K562 (cell line): ENCODE measurements around the gene TNRC6B. TPM values are rescaled to one million over a fixed set of nuclear protein-coding genes. Genes with fewer than 3 reads are reported as not detected.

Experiments
- ATAC-seq: fragments of 200-7000 bp; cut with Tn5 transposase; 3 replicates; pipeline ENCODE4 v1.9.1; 2020; ENCODE audit warnings: moderate library complexity
- BruUV-seq: library from RNA; stranded (reverse); fragments of 400-500 nt; replicated peaks from 2 replicates; lab custom pipeline; 2021; lab: Mats Ljungman, UMichigan
- CTCF ChIA-PET: fragments of 300-600 bp; formaldehyde crosslinking; extraction: SDS; loops from one replicate; lab custom pipeline; 2021; ENCODE audit warnings: low intra/inter-chr PET ratio; lab: Yijun Ruan, JAX
- POLR2A ChIA-PET: fragments of 300-600, 350-650 bp; sonication (Branson Sonifier 250); formaldehyde crosslinking; extraction: SDS; loops from one replicate; lab custom pipeline; 2021; ENCODE audit warnings: antibody characterized with exemption, inconsistent platforms; lab: Yijun Ruan, JAX
- DNase-seq, 4 experiments: peaks; one replicate each; pipeline versions ENCODE4 v3.0.0 to v3.0.0-alpha.2; 2011 to 2018; ENCODE audit warnings: low spot score in 3 of 4, mixed read lengths in 3 of 4; ENCODE audit errors: extremely low read depth in 1 of 4
- FAIRE-seq: peaks from 2 replicates; lab custom pipeline; 2011; peaks lifted over from hg19 to GRCh38; lab: Jason Lieb, UNC
- H2AFZ ChIP-seq: 2 replicates; pipeline ENCODE4 v1.6.0; 2011; ENCODE audit warnings: low read depth, low read length, control low read depth, inconsistent platforms
- H3K27ac ChIP-seq: fragments of 200-600 bp; 3 replicates; pipeline ENCODE4 v1.8.0; 2011; ENCODE audit warnings: low read depth, mild to moderate bottlenecking, control low read depth, inconsistent platforms, low read length, moderate library complexity, mixed read lengths; ENCODE audit errors: extremely low read depth
- H3K27me3 ChIP-seq, 2 experiments: fragments of 300-600 bp in 1 of 2; 2 replicates in 1 of 2; 3 replicates in 1 of 2; pipeline versions ENCODE4 v1.6.0 to v1.8.0; 2011; ENCODE audit warnings: inconsistent platforms in 2 of 2, low read length in 2 of 2, mild to moderate bottlenecking in 1 of 2, mixed read lengths in 1 of 2, moderate library complexity in 1 of 2; ENCODE audit not compliant: control insufficient read depth in 2 of 2, insufficient read depth in 2 of 2
- H3K36me3 ChIP-seq: fragments of 300-600 bp; 3 replicates; pipeline ENCODE4 v1.8.0; 2011; ENCODE audit warnings: mild to moderate bottlenecking, low read length, inconsistent platforms; ENCODE audit not compliant: control insufficient read depth, insufficient read depth
- H3K4me1 ChIP-seq, 2 experiments: fragments of 200-600 bp in 1 of 2; replicated peaks in 1 of 2; 2 replicates in 1 of 2; 3 replicates in 1 of 2; pipeline versions ENCODE4 v1.5.1 to v1.8.0; 2011; ENCODE audit warnings: inconsistent platforms in 2 of 2, low read length in 2 of 2, mild to moderate bottlenecking in 1 of 2, mixed read lengths in 1 of 2, moderate library complexity in 1 of 2; ENCODE audit not compliant: control insufficient read depth in 2 of 2, insufficient read depth in 2 of 2
- H3K4me2 ChIP-seq: 2 replicates; pipeline ENCODE4 v1.6.1; 2011; ENCODE audit warnings: low read length, control low read depth, inconsistent platforms, mixed read lengths; ENCODE audit not compliant: insufficient read depth
- H3K4me3 ChIP-seq: fragments of 200-600 bp; sonication (generic), shearing (Covaris generic); 2 replicates; pipeline ENCODE4 v1.5.1; 2016; ENCODE audit warnings: control low read depth, inconsistent platforms
- H3K79me2 ChIP-seq: fragments of 200-600 bp; 3 replicates; pipeline ENCODE4 v1.8.0; 2011; ENCODE audit warnings: low read length, inconsistent platforms; ENCODE audit not compliant: control insufficient read depth, insufficient read depth
- H3K9ac ChIP-seq, 2 experiments: 2 replicates each; pipeline versions ENCODE4 v1.6.0 to v1.6.1; 2011; ENCODE audit warnings: low read depth in 2 of 2, low read length in 2 of 2, control low read depth in 1 of 2, inconsistent platforms in 1 of 2, mild to moderate bottlenecking in 1 of 2, mixed read lengths in 1 of 2; ENCODE audit not compliant: insufficient read depth in 1 of 2
- H3K9me1 ChIP-seq: one replicate; pipeline ENCODE4 v1.6.0; 2011; ENCODE audit warnings: inconsistent platforms, mild to moderate bottlenecking, low read length, moderate library complexity; ENCODE audit not compliant: control insufficient read depth, insufficient read depth
- H3K9me3 ChIP-seq: replicated peaks from 2 replicates; pipeline ENCODE4 v1.5.1; 2011; ENCODE audit warnings: low read depth, low read length, inconsistent platforms; ENCODE audit not compliant: control insufficient read depth, insufficient read depth
- H4K20me1 ChIP-seq: replicated peaks from 2 replicates; pipeline ENCODE4 v1.6.1; 2011; ENCODE audit warnings: low read length, inconsistent platforms, mixed read lengths; ENCODE audit not compliant: control insufficient read depth, insufficient read depth
- AFF4 ChIP-seq: sonication (generic); formaldehyde crosslinking; IDR thresholded peaks from 2 replicates; pipeline ENCODE4 v1.8.0; 2023; ENCODE audit warnings: mild to moderate bottlenecking, missing genetic modification reagents
- CEBPB ChIP-seq: fragments of 450-650 bp; IDR thresholded peaks from 2 replicates; pipeline ENCODE4 v1.6.1; 2016; ENCODE audit warnings: missing genetic modification characterization, missing compliant biosample characterization
- ERF ChIP-seq: fragments of 450-650 bp; formaldehyde crosslinking; IDR thresholded peaks from 2 replicates; pipeline ENCODE4 v1.4.0; 2020; ENCODE audit warnings: mild to moderate bottlenecking, mixed read lengths
- MIER1 ChIP-seq: fragments of 450-650 bp; IDR thresholded peaks from 2 replicates; pipeline ENCODE4 v1.6.1; 2016; ENCODE audit warnings: antibody characterized with exemption, mild to moderate bottlenecking, low read depth
- POLR3G ChIP-seq: IDR thresholded peaks from 2 replicates; pipeline ENCODE4 v1.6.1; 2011; ENCODE audit not compliant: insufficient read length, insufficient replicate concordance; ENCODE audit errors: extremely low read depth
- PURB ChIP-seq: sonication (generic); formaldehyde crosslinking; IDR thresholded peaks from 2 replicates; pipeline ENCODE4 v1.9.0; 2021; ENCODE audit warnings: low read depth, mild to moderate bottlenecking, missing genetic modification reagents
- RAD21 ChIP-seq, 2 experiments: fragments of 250-450 bp in 1 of 2; fragments of 450-650 bp in 1 of 2; sonication (Bioruptor Pico) in 1 of 2; formaldehyde crosslinking in 1 of 2; IDR thresholded peaks in 1 of 2; conservative IDR thresholded peaks in 1 of 2; 2 replicates each; pipeline versions ENCODE4 v1.4.0 to v1.8.0; 2020 to 2022; ENCODE audit warnings: mild to moderate bottlenecking in 2 of 2, moderate library complexity in 1 of 2
- WGBS: fragments of 100-300 bp; shearing (Covaris generic); methylation state at CpG from one replicate; pipeline ENCODE4 v1.1.6; 2016; ENCODE audit warnings: low coverage, mixed read lengths; ENCODE audit not compliant: insufficient coverage; ENCODE audit errors: missing lambda C conversion rate; 5-methylcytosine and 5-hydroxymethylcytosine counted together
- in situ Hi-C: fragments of 300-500 bp; cut with MboI; formaldehyde crosslinking; loops from 4 replicates; pipeline ENCODE4 v1.15.0; 2018; ENCODE audit warnings: inconsistent platforms, mixed read lengths
- intact Hi-C: fragments of 100-400 bp; cut with micrococcal nuclease; formaldehyde crosslinking; loops from 2 replicates; pipeline ENCODE4 v1.14.2; 2022
- polyA plus RNA-seq, 8 experiments: library from polyadenylated mRNA; depleted of rRNA in 4 of 8; stranded (reverse) in 5 of 8; unstranded in 3 of 8; fragments of >200 nt; fragmentation: Nextera tagmentation in 2 of 8; fragmentation: Illumina TruSeq in 1 of 8; extraction: Ambion mirVana in 2 of 8; extraction: Trizol in 1 of 8; gene quantifications; 2 replicates each; pipeline versions ENCODE4 v1.2.1 to v1.2.3, GENCODE V29; 2011 to 2014; ENCODE audit warnings: inconsistent platforms in 1 of 8, missing spikeins in 1 of 8
- total RNA-seq, 7 experiments: library from RNA; depleted of rRNA in 6 of 7; stranded (reverse); fragments of >200 nt in 6 of 7; fragmentation: Illumina TruSeq in 2 of 7; extraction: Trizol in 2 of 7; gene quantifications; 2 replicates each; pipeline versions ENCODE4 v1.2.1 to v1.2.3, GENCODE V29; 2011 to 2021; ENCODE audit warnings: low replicate concordance in 1 of 7
- TF ChIP-seq, protein P1 (sequence below), 2 experiments: fragments of 450-650 bp; formaldehyde crosslinking in 1 of 2; IDR thresholded peaks; 2 replicates each; pipeline versions ENCODE4 v1.4.0 to v1.6.1; 2014 to 2020; ENCODE audit warnings: mild to moderate bottlenecking in 2 of 2, borderline replicate concordance in 1 of 2, low read depth in 1 of 2

The TNRC6B gene
- total and polyA plus RNA-seq, 9 of the 15 experiments (the other 6 are each of a cell fraction or from before 2014, with no cell fraction given): 0.96 to 18.8 (median 10.8) TPM

DNA sequence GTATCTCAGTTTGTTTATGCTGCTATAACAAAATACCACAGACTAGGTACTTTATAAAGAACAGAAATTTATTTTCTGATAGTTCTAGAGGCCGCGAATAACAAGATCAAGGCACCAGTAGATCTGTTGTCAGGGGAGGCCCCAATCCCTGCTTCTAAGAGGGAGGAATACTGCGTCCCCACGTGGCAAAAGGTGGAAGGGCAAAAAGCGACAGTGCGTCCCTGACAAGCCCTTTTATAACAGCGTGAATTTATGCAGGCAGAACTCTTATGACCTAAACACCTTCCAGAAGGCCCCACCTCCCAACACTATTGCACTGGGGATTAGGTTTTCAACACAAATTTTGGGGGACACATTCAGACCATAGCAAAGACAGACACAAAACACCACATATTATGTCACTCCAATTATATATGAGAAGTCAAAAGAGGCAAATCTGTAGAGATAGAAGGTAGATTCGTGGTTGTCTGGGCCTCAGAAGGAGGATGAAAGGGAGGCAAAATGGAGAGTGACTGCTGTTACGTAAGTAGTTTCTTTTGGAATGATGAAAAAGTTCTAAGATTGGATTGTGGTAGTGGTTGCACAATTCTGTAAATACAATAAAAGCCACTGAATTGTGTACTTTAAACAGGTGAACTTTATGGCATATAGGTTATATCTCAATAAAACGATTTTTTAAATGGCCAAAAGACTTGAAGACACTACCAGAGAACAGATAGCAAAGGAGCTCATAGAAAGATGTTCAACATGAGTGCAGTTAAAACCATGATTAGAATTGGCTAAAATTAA lies 30.1 kb upstream of the TNRC6B start:
- Histone ChIP-seq H3K9ac (no peak overlapping the region), H3K4me3 (no peak overlapping the region), H3K4me2 (no peak overlapping the region), H3K27me3 (no peaks in the 10 kb centered on the region), H4K20me1 (no peaks in the 10 kb centered on the region), H3K79me2 (no peaks in the 10 kb centered on the region), H3K9me3 (no peaks in the 10 kb centered on the region), H3K27ac (no peak overlapping the region), H3K9me1 (no peaks in the 10 kb centered on the region), H3K36me3 (no peaks in the 10 kb centered on the region), H2AFZ (no peak overlapping the region), H3K4me1 (no peaks in the 10 kb centered on the region)
- no peak for FAIRE-seq
- no TSS peak for BruUV-seq
- intact Hi-C loops (no loop called here), in situ Hi-C loops (no loop called here)
- ATAC-seq: peak; percentile 39; the same call in 1 of the 3 replicates
- ChIA-PET CTCF (no interaction called here), POLR2A (interaction anchor here (0.5 kb wide), 1 partner anchor 110 kb away, joined by 3 read pairs; no protein-coding TSS in a partner anchor)
- DNase-seq: peak in 1 of 4 experiments; percentile 20
- WGBS: 64% methylated on average over 7 of the region's 10 CpGs
- TF ChIP-seq RAD21 (CRISPR knock-in tag; conservative IDR thresholded peaks at IDR 0.05 in 1 of 2, IDR thresholded peaks at IDR 0.05 in 1 of 2) (0 out of 4 replicates have a peak, but pooled peaks of 1 of the 2 experiments have one; percentile 14), AFF4 (no peak), POLR3G (no peak), PURB (CRISPR knock-in tag) (no peak), ERF (CRISPR knock-in tag) (no peak), CEBPB (peak; percentile 35; the same call in 1 of the 2 replicates), MIER1 (no peak)
- TF ChIP-seq, protein P1, sequence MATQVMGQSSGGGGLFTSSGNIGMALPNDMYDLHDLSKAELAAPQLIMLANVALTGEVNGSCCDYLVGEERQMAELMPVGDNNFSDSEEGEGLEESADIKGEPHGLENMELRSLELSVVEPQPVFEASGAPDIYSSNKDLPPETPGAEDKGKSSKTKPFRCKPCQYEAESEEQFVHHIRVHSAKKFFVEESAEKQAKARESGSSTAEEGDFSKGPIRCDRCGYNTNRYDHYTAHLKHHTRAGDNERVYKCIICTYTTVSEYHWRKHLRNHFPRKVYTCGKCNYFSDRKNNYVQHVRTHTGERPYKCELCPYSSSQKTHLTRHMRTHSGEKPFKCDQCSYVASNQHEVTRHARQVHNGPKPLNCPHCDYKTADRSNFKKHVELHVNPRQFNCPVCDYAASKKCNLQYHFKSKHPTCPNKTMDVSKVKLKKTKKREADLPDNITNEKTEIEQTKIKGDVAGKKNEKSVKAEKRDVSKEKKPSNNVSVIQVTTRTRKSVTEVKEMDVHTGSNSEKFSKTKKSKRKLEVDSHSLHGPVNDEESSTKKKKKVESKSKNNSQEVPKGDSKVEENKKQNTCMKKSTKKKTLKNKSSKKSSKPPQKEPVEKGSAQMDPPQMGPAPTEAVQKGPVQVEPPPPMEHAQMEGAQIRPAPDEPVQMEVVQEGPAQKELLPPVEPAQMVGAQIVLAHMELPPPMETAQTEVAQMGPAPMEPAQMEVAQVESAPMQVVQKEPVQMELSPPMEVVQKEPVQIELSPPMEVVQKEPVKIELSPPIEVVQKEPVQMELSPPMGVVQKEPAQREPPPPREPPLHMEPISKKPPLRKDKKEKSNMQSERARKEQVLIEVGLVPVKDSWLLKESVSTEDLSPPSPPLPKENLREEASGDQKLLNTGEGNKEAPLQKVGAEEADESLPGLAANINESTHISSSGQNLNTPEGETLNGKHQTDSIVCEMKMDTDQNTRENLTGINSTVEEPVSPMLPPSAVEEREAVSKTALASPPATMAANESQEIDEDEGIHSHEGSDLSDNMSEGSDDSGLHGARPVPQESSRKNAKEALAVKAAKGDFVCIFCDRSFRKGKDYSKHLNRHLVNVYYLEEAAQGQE (IDR thresholded peaks at IDR 0.05; ENCODE audit: borderline replicate concordance): peak; percentile 10; the same call in 1 of the 2 replicates
- TF ChIP-seq, protein P1 (CRISPR knock-in tag; IDR thresholded peaks at IDR 0.05; ENCODE audit: low read depth): no peak
